Mucosa of descending colon (tissue), 3 donors: ENCODE measurements around the gene CORO7. TPM values are rescaled to one million over a fixed set of nuclear protein-coding genes. Genes with fewer than 3 reads are reported as not detected.

Experiments used
- ATAC-seq: fragments of 200-7000 bp; cut with Tn5 transposase; one replicate; pipeline ENCODE4 v1.9.1; 2020; ENCODE audit warnings: mild to moderate bottlenecking, moderate library complexity
- DNase-seq, 3 donors: peaks; one replicate each; pipeline ENCODE4 v3.0.0-alpha.2; 2020
- H3K36me3 ChIP-seq: fragments of 200-600 bp; one replicate; pipeline ENCODE4 v1.8.0; 2021; ENCODE audit warnings: low read depth, mild to moderate bottlenecking
- H3K4me1 ChIP-seq: fragments of 200-600 bp; one replicate; pipeline ENCODE4 v1.8.0; 2021; ENCODE audit warnings: low read depth, mild to moderate bottlenecking
- H3K4me3 ChIP-seq: fragments of 200-600 bp; one replicate; pipeline ENCODE4 v1.8.0; 2021; ENCODE audit warnings: mild to moderate bottlenecking
- H3K9me3 ChIP-seq: fragments of 200-600 bp; one replicate; pipeline ENCODE4 v1.8.0; 2021; ENCODE audit warnings: mild to moderate bottlenecking
- intact Hi-C, 2 donors: fragments of 100-400 bp; cut with DNase I in 1 of 2; cut with micrococcal nuclease in 1 of 2; formaldehyde crosslinking; loops; one replicate each; pipeline versions ENCODE4 v1.11.0 to v1.11.1; 2022; cut with DNase I, micrococcal nuclease
- total RNA-seq, 3 donors: library from RNA; stranded (reverse); fragmentation: NEBNext Ultra II Directional in 2 of 3; extraction: Animal tissue kit (Norgen Biotek cat#: 25700) in 2 of 3; gene quantifications; one replicate each; pipeline versions ENCODE4 v1.2.1 to v1.2.4, GENCODE V29; 2021 to 2023
- TF ChIP-seq, protein P1 (sequence below): fragments of 200-600 bp; IDR thresholded peaks from one replicate; pipeline ENCODE4 v1.8.0; 2022; ENCODE audit warnings: antibody characterized with exemption, mild to moderate bottlenecking
- donor health status: DM: no; HTN: no; CAD: no; lungs with moderate emphysema.
- donor health status: DM: no; HTN: no; CAD: no.
- donor health status: DM: no; HTN: yes; CAD: no.

Gene CORO7
- total RNA-seq, 3 donors from 2014 or later: 40.0 to 61.2 (median 49.1) TPM

DNA sequence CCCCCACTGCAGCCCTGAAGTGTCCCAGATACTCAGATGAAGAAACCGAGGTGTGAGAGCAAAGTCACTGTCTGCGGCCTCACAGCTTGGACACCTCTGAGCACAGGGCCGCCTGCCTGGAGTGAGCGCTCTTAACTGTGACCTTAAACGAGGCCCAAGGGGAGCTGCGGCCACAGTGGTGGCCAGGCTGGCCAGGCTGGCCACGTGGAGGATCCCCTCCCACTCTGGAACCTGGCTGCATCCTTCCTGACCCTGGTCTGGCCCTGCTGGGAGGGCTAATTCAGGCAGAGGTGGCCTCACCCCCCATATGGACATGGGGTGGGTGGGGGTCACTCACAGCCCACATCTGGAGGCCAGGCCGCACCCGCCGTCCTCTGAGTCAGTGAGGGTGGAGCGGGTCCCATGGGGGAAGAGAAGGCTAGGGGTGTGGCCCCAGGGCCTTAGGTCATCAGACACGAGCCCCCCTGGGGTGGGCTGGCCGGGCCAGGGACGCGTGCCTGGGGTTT, 38.2 kb downstream of the CORO7 start:
- no peaks in the 10 kb centered on the region for H3K36me3 ChIP-seq
- DNase-seq (peak in 1 of 3 donors; percentile 62), ATAC-seq (no peak)
- no peak overlapping the region for H3K4me3 ChIP-seq
- no peaks in the 10 kb centered on the region for H3K4me1 ChIP-seq
- H3K9me3 ChIP-seq: no peaks in the 10 kb centered on the region
- TF ChIP-seq, protein P1, sequence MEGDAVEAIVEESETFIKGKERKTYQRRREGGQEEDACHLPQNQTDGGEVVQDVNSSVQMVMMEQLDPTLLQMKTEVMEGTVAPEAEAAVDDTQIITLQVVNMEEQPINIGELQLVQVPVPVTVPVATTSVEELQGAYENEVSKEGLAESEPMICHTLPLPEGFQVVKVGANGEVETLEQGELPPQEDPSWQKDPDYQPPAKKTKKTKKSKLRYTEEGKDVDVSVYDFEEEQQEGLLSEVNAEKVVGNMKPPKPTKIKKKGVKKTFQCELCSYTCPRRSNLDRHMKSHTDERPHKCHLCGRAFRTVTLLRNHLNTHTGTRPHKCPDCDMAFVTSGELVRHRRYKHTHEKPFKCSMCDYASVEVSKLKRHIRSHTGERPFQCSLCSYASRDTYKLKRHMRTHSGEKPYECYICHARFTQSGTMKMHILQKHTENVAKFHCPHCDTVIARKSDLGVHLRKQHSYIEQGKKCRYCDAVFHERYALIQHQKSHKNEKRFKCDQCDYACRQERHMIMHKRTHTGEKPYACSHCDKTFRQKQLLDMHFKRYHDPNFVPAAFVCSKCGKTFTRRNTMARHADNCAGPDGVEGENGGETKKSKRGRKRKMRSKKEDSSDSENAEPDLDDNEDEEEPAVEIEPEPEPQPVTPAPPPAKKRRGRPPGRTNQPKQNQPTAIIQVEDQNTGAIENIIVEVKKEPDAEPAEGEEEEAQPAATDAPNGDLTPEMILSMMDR: no peak
- intact Hi-C loops: no loop called here

DNA sequence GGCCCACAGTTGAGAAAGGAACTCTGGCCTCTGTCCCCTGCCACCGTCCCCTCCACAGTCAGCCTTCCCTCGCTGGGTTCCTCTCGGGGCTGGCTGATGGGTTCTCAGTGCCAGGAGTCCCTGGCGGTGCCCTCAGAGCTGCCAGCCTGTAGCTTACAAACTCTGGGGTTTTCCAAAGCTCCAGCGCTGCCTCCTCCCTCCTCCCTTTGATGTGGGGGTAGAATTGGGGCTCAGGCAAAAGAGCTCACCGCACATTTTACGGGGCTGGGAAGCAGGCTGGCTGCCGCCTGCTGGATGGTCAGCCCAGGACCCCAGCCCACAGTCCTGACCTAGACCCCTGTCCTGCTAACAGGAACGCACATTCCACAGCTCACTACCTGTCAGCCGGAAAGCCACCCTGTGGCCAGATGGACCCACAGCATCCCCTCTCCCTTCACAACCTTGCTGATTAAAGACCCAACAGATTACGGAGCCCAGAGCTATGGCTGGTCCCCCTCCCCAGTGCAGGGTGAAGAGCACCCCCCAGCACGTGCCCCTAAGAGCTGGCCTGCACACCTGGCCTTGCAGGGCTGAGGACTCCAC, 38.7 kb downstream of the CORO7 start:
- peaks cover 2% of the 10 kb centered on the region for H3K4me1 ChIP-seq
- no peak overlapping the region for H3K4me3 ChIP-seq
- no peaks in the 10 kb centered on the region for H3K36me3 ChIP-seq
- intact Hi-C loops: no loop called here
- no peak for DNase-seq
- no peak for ATAC-seq
- TF ChIP-seq, protein P1: no peak
- H3K9me3 ChIP-seq: no peaks in the 10 kb centered on the region

DNA sequence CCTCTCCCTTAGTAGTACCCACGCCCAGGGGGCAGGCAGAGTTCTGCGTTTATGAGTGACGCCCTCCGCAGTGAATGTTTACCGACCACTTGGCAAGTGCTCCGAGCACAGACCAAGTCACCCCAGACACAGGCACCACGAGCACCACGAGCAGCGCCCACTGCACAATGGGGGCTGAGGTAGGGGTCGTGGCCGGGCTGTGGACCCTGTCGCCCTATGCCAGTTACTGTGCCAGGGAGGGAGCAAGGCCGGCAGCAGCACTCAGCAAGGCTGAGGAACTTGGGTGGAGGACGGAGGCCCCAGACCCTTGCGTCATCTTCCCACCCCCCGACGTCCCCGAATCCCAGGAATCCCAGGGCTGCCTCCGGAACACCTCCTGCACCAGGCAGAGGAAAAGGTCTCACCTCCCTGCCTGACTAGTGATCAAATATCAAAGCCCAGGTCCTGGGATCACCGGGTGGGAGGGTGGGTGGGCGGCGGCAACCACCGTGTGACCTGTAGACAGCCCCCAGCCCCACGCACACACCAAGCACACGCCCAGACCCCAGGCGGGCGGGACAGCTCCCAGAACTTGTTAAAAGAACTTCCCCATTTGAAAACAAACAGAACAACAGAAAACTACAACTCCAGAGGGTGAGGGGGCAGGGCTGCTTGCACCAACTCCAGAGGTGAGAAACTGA, 39.4 kb downstream of the CORO7 start:
- Histone ChIP-seq H3K4me3 (no peak overlapping the region), H3K4me1 (peaks cover 9% of the 10 kb centered on the region), H3K9me3 (no peaks in the 10 kb centered on the region), H3K36me3 (no peaks in the 10 kb centered on the region)
- TF ChIP-seq, protein P1: no peak
- DNase-seq (no peak), ATAC-seq (no peak)
- intact Hi-C loops: no loop called here

DNA sequence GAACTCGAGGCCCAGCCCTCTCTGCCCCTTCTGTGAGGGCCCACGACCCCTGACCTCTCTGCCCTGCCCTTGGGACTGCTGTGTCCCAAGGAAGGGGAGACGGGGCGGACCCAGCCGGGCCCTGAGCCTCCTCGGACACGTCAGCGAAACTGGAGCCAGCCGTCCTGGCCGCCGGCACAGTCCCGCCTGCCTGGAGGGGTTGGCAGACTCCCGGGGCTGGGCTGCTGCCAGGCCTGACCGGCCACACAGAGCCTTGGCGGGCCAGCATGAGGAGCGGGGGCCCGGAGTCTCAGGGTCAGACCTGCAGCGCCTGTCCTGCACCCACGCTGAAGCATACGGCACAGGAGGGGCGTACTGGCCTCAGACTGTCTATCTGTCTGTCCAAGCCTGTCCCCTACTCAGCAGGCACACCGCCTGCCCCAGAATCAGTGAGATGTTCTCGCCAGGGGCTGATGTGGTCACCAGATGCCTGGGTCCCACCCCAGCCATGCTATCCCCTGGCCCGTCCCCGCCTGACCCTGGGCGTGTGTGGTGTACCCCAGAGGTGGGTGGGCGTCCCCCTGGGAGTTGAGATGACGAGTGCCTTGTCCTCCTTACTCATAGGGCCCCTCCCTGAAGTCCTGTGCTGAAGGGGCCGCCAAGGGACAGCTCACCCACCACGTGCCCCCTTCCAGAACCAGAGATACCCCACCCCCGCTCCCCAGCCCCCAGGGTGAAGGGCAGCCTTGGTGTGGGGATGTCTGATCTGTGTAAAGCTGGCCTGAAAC, 40.1 kb downstream of the CORO7 start:
- TF ChIP-seq, protein P1: no peak
- Histone ChIP-seq H3K36me3 (no peaks in the 10 kb centered on the region), H3K4me1 (peaks cover 9% of the 10 kb centered on the region), H3K4me3 (no peak overlapping the region), H3K9me3 (no peaks in the 10 kb centered on the region)
- ATAC-seq: peak; percentile 18
- peak; percentile 55 to 81 (median 76) for DNase-seq
- intact Hi-C loops: no loop called here

DNA sequence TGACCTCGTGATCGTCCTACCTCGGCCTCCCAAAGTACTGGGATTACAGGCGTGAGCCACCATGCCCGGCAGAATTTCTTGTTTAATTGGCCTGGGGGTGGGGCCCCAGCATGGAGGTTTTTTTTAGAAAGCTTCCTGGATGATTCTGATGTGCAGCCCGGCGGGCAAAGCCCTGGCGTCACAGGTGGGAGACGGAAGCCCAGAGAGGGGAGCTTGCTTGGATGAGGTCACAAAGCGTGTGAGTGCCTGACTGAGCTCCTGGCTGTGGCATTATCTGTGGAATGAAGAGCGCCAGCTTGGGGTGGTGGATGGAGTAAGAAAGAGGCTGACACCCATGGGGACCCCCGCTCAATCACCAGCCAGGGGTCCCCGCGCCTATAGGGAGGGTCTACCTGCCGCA, 40.7 kb downstream of the CORO7 start:
- no peaks in the 10 kb centered on the region for H3K36me3 ChIP-seq
- TF ChIP-seq, protein P1: no peak
- DNase-seq (no peak), ATAC-seq (no peak)
- peaks cover 9% of the 10 kb centered on the region for H3K4me1 ChIP-seq
- no peaks in the 10 kb centered on the region for H3K9me3 ChIP-seq
- H3K4me3 ChIP-seq: no peak overlapping the region
- intact Hi-C loops: no loop called here
